A673 (cell line): Measurements from ENCODE around the gene LIME1. TPM values are rescaled to one million over a fixed set of nuclear protein-coding genes. Genes with fewer than 3 reads are reported as not detected.

Experiments used
- BruUV-seq: library from RNA; stranded (reverse); fragments of 400-500 nt; replicated peaks from 2 replicates; lab custom pipeline; 2021; lab: Mats Ljungman, UMichigan
- CTCF ChIA-PET: fragments of 300-600 bp; sonication (Branson Sonifier 250); formaldehyde crosslinking; loops from one replicate; lab custom pipeline; 2022; ENCODE audit warnings: antibody characterized with exemption; lab: Charles Lee
- POLR2A ChIA-PET: fragments of 300-600 bp; sonication (Branson Sonifier 250); formaldehyde crosslinking; loops from one replicate; lab custom pipeline; 2022; ENCODE audit warnings: antibody characterized with exemption; ENCODE audit not compliant: low non-redundant PET; lab: Charles Lee
- DNase-seq: peaks from one replicate; pipeline ENCODE4 v3.0.0-alpha.2; 2015; ENCODE audit warnings: low spot score
- H3K27ac ChIP-seq: fragments of 200-600 bp; sonication (generic); 2 replicates; pipeline ENCODE4 v1.5.1; 2016; ENCODE audit warnings: mixed run types, low read depth, mild to moderate bottlenecking, mixed read lengths, antibody characterized with exemption, low read length; ENCODE audit not compliant: poor library complexity, severe bottlenecking
- H3K27me3 ChIP-seq: fragments of 200-600 bp; sonication (generic); replicated peaks from 2 replicates; pipeline ENCODE4 v1.6.1; 2017; ENCODE audit warnings: mixed run types, low read depth, mild to moderate bottlenecking, mixed read lengths, antibody characterized with exemption, low read length; ENCODE audit not compliant: insufficient read depth, poor library complexity
- H3K36me3 ChIP-seq: fragments of 200-600 bp; sonication (generic); 2 replicates; pipeline ENCODE4 v1.6.1; 2016; ENCODE audit warnings: mixed run types, mild to moderate bottlenecking, mixed read lengths, antibody characterized with exemption, low read length; ENCODE audit not compliant: insufficient read depth, poor library complexity, severe bottlenecking
- H3K4me1 ChIP-seq: fragments of 200-600 bp; sonication (generic); 2 replicates; pipeline ENCODE4 v1.6.1; 2017; ENCODE audit warnings: mixed run types, mild to moderate bottlenecking, mixed read lengths, antibody characterized with exemption, low read length; ENCODE audit not compliant: insufficient read depth, poor library complexity, severe bottlenecking
- H3K4me3 ChIP-seq: fragments of 200-600 bp; sonication (generic); 2 replicates; pipeline ENCODE4 v1.5.1; 2016; ENCODE audit warnings: low read depth, mixed run types, mild to moderate bottlenecking, mixed read lengths, low read length; ENCODE audit not compliant: poor library complexity, severe bottlenecking
- H3K9me3 ChIP-seq: fragments of 200-600 bp; sonication (generic); 2 replicates; pipeline ENCODE4 v1.6.1; 2016; ENCODE audit warnings: mixed run types, low read depth, mild to moderate bottlenecking, mixed read lengths, antibody characterized with exemption, low read length; ENCODE audit not compliant: poor library complexity, severe bottlenecking
- EZH2 ChIP-seq: fragments of 200-600 bp; sonication (generic); IDR thresholded peaks from 2 replicates; pipeline ENCODE4 v1.6.1; 2017; ENCODE audit warnings: borderline replicate concordance, low read depth, mild to moderate bottlenecking, mixed read lengths, antibody characterized with exemption, low read length; ENCODE audit not compliant: poor library complexity, severe bottlenecking
- intact Hi-C: fragments of 100-400 bp; cut with micrococcal nuclease; formaldehyde crosslinking; loops from one replicate; pipeline ENCODE4 v1.10.0; 2022; ENCODE audit not compliant: unreplicated experiment
- total RNA-seq: library from RNA; stranded (reverse); gene quantifications from 2 replicates; pipeline ENCODE4 v1.2.3, GENCODE V29; 2021
- TF ChIP-seq, protein P1 (sequence below): fragments of 300-800, 200-600 bp; sonication (generic); conservative IDR thresholded peaks from 2 replicates; pipeline ENCODE4 v1.5.1; 2017; ENCODE audit warnings: low read depth, mild to moderate bottlenecking, antibody characterized with exemption, low read length, moderate library complexity, mixed read lengths

LIME1 gene
- total RNA-seq, 1 experiment from 2014 or later = 16.3 TPM

DNA sequence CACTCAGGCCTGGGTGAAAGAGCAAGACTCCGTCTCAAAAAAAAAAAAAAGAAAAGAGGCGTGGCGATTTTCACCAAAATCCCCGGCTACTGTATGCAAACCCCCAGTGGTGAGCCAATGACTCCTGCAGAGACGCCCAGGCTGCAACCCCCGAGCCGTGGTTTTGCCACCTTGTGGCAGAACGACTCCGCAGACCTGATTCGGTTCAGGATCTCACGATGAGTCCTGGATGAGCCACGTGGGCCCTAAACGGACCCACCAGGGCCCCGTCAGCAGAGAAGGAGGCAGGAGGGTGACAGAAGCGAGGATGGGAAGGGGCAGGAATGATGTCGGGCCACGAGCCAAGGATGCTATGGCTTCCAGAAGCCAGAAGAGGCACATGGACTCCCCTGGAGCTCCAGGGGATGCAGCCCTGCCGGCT is 45.6 kb downstream of the LIME1 start:
- H3K27me3 ChIP-seq = no peaks in the 10 kb centered on the region
- TF ChIP-seq EZH2 = no peak
- TF ChIP-seq, protein P1, sequence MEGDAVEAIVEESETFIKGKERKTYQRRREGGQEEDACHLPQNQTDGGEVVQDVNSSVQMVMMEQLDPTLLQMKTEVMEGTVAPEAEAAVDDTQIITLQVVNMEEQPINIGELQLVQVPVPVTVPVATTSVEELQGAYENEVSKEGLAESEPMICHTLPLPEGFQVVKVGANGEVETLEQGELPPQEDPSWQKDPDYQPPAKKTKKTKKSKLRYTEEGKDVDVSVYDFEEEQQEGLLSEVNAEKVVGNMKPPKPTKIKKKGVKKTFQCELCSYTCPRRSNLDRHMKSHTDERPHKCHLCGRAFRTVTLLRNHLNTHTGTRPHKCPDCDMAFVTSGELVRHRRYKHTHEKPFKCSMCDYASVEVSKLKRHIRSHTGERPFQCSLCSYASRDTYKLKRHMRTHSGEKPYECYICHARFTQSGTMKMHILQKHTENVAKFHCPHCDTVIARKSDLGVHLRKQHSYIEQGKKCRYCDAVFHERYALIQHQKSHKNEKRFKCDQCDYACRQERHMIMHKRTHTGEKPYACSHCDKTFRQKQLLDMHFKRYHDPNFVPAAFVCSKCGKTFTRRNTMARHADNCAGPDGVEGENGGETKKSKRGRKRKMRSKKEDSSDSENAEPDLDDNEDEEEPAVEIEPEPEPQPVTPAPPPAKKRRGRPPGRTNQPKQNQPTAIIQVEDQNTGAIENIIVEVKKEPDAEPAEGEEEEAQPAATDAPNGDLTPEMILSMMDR = peak; percentile 29; the same call in 1 of the 2 replicates
- CTCF ChIA-PET = no interaction called here
- BruUV-seq = no TSS peak
- H3K36me3 ChIP-seq = no peaks in the 10 kb centered on the region
- DNase-seq = peak; percentile 39
- H3K4me3 ChIP-seq = no peak overlapping the region
- H3K4me1 ChIP-seq = no peaks in the 10 kb centered on the region
- no peaks in the 10 kb centered on the region for H3K9me3 ChIP-seq
- H3K27ac ChIP-seq = no peak overlapping the region
- POLR2A ChIA-PET = no interaction called here
- intact Hi-C loops = no loop called here

DNA sequence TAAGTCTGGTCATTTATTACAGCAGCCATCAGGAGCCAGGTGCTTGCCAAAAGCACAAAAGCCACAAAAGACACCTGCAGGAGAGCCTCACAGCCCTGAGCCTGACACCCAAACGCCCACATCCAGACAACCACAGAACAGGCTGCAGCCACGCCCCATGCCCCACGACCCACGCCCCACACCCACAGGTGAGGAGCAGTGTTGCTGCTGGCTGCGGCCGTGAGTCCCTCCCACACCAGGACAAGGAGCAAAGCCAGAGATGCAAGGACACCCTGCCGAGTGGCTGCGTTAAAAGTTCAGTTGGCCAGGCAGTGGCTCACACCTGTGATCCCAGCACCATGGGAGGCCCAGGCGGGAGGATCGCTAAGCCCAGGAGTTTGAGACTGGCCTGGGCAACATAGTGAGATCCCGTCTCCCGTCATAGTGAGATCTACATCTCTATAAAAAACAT is 46.1 kb downstream of the LIME1 start:
- POLR2A ChIA-PET = no interaction called here
- intact Hi-C loops = no loop called here
- no peaks in the 10 kb centered on the region for H3K9me3 ChIP-seq
- no peak overlapping the region for H3K4me3 ChIP-seq
- no peak overlapping the region for H3K27ac ChIP-seq
- no peaks in the 10 kb centered on the region for H3K36me3 ChIP-seq
- DNase-seq = no peak
- BruUV-seq = no TSS peak
- no peak for TF ChIP-seq EZH2
- TF ChIP-seq, protein P1 = no peak
- CTCF ChIA-PET = no interaction called here
- H3K4me1 ChIP-seq = no peaks in the 10 kb centered on the region
- H3K27me3 ChIP-seq = no peaks in the 10 kb centered on the region

DNA sequence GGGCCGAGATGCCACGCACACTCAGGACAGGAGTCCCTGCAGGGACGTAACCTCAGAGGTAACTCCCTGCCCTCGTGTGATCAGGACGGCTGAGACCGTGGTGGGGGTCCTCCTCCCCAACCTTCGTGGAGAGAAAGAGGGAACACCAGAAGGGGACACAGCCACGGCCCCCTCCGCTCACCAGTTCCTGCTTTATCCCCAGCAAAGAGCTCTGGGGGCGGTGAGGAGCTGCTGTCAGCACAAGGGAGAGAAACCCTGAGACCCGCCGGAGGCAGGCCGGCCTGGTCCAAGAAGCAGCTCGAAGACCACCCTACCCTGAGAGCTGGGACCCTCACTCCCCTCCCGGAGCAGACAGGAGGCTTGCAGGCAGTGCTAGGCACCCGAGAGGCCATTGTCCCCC is 47.5 kb downstream of the LIME1 start:
- no TSS peak for BruUV-seq
- Histone ChIP-seq H3K27me3 (no peaks in the 10 kb centered on the region), H3K36me3 (no peaks in the 10 kb centered on the region), H3K9me3 (no peaks in the 10 kb centered on the region), H3K27ac (no peak overlapping the region), H3K4me3 (no peak overlapping the region), H3K4me1 (no peaks in the 10 kb centered on the region)
- CTCF ChIA-PET = no interaction called here
- no peak for DNase-seq
- POLR2A ChIA-PET = no interaction called here
- intact Hi-C loops = no loop called here
- TF ChIP-seq, protein P1 = no peak
